Measurements from ENCODE around the gene RSPO4.

DNA sequence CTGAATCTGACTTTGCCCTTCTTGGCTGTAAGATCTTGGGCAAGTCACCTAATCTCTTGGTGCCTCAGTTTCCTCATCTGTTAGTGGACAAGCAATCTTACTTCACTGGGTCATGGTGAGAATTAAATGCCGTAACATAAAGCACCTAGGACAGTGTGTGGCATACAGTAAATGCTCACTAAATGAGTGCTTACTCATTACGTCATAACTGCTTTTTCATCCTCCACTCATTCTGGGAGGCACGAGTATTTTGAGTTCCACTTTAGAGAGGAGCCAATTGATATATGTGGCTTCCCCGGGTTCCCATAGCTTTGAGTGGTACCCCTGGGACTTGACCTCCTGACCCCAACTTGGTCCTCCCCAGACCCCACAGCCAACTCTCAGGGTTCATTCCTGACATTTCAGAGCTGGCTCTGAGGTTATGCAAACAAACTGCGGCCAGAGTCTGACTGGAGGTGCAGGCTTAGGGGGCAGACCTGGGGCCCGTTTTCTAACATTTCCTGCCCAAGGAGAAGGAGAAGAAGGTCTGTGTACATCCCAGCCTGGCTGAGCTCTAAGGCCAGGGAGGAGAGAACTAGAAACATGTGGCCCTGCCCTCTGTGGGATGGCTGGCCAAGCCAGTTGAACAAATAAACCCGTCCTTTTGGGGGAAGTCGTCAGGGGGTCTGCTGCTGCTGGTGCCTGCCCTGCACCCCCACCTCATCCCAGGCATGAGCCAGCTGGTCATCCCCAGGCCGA is 91.8 kb downstream of the RSPO4 start:
- TF ChIP-seq, protein P1, sequence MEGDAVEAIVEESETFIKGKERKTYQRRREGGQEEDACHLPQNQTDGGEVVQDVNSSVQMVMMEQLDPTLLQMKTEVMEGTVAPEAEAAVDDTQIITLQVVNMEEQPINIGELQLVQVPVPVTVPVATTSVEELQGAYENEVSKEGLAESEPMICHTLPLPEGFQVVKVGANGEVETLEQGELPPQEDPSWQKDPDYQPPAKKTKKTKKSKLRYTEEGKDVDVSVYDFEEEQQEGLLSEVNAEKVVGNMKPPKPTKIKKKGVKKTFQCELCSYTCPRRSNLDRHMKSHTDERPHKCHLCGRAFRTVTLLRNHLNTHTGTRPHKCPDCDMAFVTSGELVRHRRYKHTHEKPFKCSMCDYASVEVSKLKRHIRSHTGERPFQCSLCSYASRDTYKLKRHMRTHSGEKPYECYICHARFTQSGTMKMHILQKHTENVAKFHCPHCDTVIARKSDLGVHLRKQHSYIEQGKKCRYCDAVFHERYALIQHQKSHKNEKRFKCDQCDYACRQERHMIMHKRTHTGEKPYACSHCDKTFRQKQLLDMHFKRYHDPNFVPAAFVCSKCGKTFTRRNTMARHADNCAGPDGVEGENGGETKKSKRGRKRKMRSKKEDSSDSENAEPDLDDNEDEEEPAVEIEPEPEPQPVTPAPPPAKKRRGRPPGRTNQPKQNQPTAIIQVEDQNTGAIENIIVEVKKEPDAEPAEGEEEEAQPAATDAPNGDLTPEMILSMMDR (IDR thresholded peaks at IDR 0.05), result no peak
- TF ChIP-seq POLR2A (IDR thresholded peaks at IDR 0.05), result no peak
